GM12874 (cell line): ENCODE measurements around the gene IL11.
"Not testable (repeated sequence)": the region's sequence is repeated elsewhere in the genome, so short reads cannot be mapped to it uniquely, and the experiment has no call there.

ENCODE experiments used
- CTCF ChIP-seq: IDR thresholded peaks from 2 replicates; pipeline ENCODE4 v1.5.1; 2011; ENCODE audit warnings: low read depth, mild to moderate bottlenecking, control low read depth, low read length, moderate library complexity; ENCODE audit not compliant: insufficient read depth

IL11 gene

GRCh38 chr19:55407550-55407799 is 37.2 kb upstream of the IL11 start, which contains the start of gene UBE2S:
Gene UBE2S (minus strand): TSS chr19:55407788. CDS start chr19:55407589, 199 bp downstream.
- not testable (repeated sequence) for TF ChIP-seq CTCF

DNA sequence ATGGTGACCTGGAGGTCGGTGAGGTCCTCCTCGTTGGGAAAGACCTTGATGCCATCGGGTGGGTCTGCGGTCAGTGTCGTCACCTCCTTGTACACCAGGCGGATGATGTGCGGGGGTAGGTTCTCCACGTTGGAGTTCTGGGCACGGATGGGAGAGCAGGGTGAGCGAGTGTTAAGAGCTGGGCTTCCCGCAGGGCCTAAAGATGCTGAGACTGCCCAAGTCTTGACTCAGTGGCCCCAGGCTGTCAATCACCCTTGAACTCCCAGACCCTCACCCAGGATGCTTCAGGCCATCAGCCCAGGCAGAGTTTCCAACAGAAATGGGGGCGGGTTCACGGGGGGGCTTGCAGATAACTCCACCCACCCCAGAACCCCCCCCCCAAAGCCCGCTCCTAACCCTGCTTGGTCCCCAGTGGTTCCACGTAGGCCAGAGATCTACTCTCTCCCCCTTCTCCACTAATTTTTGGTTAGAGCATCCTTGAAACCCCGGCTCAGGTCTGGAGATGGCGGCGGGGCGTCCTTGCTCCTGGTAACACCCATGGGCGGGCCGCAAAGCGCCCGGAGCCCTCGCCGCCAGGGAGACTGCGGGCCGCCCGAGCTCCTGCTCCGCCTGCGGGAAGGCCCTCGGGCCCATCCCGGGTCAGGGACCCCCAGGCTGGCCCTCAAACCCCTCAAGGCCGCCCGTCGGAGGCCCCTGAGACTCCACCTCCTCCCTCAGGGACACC is 36.7 kb upstream of the IL11 start:
- no peak for TF ChIP-seq CTCF

- no peak for TF ChIP-seq CTCF
Observed at GRCh38 chr19:55406091-55406825, 36.0 kb upstream of the IL11 start.

DNA sequence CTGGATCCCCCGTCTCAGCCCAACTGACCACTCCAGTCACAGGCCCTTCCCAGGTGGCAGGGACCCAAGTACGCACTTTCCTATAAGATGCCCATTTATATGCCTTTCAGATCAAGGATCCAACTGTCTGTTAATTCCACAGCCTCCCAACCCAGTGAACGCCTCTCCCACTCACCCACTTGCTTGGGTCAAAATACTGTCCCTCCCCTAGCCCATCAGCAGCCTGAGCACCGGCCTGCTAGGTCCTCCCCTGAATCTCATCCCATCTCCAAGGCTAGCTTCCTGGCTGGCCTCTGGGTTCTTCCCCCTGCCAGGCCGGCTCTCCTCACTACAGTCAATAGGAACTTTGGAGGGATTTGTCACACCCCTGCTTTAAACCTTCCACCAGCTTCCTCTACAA is 35.4 kb upstream of the IL11 start:
- TF ChIP-seq CTCF = no peak

DNA sequence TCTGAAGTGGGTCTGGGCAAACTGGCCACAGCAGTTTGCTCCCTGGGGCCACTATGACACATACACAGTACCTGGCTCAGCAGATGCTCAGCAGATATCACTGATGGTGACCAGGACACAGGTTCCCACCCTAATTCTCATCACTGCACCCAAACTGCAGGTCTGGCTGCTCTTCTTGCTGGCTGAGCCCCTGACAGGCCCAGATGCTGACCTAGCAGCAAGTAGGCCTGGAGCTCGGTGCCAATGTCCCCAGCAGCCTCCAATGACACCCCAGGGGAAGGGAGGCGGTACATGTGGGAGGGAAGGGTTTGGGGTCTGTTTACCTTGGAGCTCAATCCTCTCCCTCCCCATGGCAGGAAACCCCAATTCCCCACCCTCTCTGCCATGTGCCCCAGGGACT is 32.2 kb upstream of the IL11 start:
- no peak for TF ChIP-seq CTCF

- TF ChIP-seq CTCF = no peak
Observed at GRCh38 chr19:55400281-55401087, 30.2 kb upstream of the IL11 start.

DNA sequence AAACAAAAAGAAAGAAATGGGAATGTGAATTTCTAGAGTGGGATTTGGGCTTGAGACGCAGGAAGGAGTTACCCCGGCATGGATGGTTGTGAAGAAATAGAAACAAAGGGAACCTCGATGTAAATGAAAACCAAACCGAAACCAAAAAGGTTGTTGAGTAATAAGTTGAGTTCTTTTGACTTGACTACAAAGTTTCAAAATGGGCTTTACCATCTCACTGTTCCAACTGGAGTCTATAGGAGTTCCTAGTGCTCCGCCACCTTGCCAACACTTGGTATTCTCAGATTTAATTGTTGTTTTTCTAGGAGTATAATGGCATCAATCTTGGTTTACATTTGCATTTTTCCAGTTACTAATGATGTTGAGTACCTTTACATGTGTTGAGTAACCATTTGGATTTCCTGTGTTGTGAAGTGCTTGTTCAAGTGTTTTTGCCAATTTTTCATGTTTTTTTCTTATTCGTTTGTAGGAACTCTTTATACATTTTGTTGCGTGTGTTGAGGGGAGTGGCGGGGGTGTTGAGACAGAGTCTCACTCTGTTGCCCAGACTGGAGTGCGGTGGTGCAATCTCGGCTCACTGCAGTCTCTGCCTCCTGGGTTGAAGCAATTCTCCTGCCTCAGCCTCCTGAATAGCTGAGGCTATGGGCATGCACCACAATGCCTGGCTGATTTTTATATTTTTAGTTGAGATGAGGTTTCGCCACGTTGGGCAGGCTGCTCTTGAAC is 28.1 kb upstream of the IL11 start:
- no peak for TF ChIP-seq CTCF
